Lower leg skin (tissue), 3 donors: ENCODE measurements around the gene S100A16.

Experiments used
- CTCF ChIP-seq, 3 donors: fragments of 450-650 bp; IDR thresholded peaks; one replicate each; pipeline ENCODE4 v1.5.1; 2016; ENCODE audit warnings: antibody characterized with exemption in 3 of 3, mild to moderate bottlenecking in 3 of 3, moderate library complexity in 2 of 3
- POLR2A ChIP-seq, 2 donors: fragments of 450-650 bp; IDR thresholded peaks; one replicate each; pipeline ENCODE4 v1.6.1; 2016 to 2017; ENCODE audit warnings: antibody characterized with exemption in 2 of 2, mild to moderate bottlenecking in 1 of 2, moderate library complexity in 1 of 2

DNA sequence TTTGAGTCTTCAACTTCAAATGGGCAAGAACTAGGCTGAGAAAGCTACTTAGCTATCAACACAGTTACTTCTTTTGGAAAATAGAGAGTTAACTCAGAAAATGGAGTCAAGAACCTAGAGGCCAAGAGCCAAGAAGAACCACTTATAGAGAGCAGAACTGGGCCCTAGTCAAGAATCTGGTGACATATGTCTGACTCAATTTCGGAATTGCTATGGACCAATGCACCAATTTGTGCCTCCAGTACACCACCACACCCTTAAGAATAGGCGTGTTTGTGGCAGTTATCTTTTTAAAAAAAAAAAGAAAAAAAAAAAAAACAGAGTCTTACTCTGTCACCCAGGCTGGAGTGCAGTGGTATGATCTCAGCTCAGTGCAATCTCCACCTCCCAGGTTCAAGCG, 55.1 kb downstream of the S100A16 start:
- TF ChIP-seq CTCF (IDR thresholded peaks at IDR 0.05): no peak
- no peak for TF ChIP-seq POLR2A (IDR thresholded peaks at IDR 0.05)
